HG02623 (cell line): ENCODE results near the gene PCBP3.
"Not testable (repeated sequence)": the region's sequence is repeated elsewhere in the genome, so short reads cannot be mapped to it uniquely, and the experiment has no call there.

Source experiments
- ATAC-seq: cut with Tn5 transposase; IDR thresholded peaks from one replicate; pipeline ENCODE4 v1.9.1; 2021; ENCODE audit warnings: moderate library complexity; ENCODE audit not compliant: unreplicated experiment

The PCBP3 gene

GRCh38 chr21:45974073-45975019, 330.8 kb downstream of the PCBP3 start:
- no peak for ATAC-seq

- ATAC-seq = no peak
Observed at GRCh38 chr21:45975020-45975666, 331.6 kb downstream of the PCBP3 start.

GRCh38 chr21:45975667-45976409, 332.3 kb downstream of the PCBP3 start:
- ATAC-seq = not testable (repeated sequence)

GRCh38 chr21:45976701-45977311, 333.3 kb downstream of the PCBP3 start:
- no peak for ATAC-seq

GRCh38 chr21:45977396-45977795, 333.9 kb downstream of the PCBP3 start:
- ATAC-seq = no peak

DNA sequence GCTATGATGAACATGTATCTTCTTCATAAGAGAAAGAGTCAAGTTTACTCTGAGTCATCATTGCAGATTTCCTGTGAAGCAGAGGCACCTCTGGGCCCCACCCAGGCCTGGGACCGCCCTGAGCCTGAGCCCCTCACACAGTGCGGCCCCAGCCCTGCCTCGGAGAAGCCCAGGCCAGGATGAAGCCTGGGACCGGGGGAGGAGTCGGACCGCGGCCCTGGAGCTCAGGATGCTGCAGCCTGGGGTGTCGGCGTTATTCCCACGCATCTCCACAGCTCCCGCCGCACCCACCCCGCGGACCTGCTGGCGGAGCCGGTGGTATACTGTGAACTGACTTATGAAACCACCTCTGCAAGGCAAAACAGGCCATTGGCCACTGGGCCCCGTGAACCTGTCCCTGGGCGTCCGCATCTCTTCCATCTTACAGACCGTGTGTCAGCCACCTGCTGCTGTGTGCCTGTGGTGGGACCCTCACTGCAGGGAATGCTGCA, 335.7 kb downstream of the PCBP3 start:
- no peak for ATAC-seq

DNA sequence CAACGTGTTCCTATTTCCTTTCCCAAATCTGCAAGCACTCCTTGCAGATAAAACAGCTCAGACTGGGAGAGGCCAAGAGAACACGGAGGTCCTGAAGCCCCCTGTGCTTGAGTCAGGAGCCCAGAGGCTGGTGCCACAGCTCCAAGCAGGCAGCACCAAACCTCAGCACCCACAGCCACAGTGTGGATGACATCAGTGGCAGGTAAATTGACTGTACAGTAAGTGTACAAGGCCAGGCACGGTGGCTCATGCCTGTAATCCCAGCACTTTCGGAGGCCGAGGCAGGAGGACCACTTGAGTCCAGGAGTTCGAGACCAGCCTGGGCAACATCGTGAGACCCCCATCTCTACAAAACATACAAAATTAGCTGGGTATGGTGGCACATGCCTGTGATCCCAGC, 336.1 kb downstream of the PCBP3 start:
- ATAC-seq = no peak

GRCh38 chr21:45980271-45980670, 336.7 kb downstream of the PCBP3 start:
- ATAC-seq = no peak

- no peak for ATAC-seq
Observed at GRCh38 chr21:45980697-45981096, 337.2 kb downstream of the PCBP3 start.

DNA sequence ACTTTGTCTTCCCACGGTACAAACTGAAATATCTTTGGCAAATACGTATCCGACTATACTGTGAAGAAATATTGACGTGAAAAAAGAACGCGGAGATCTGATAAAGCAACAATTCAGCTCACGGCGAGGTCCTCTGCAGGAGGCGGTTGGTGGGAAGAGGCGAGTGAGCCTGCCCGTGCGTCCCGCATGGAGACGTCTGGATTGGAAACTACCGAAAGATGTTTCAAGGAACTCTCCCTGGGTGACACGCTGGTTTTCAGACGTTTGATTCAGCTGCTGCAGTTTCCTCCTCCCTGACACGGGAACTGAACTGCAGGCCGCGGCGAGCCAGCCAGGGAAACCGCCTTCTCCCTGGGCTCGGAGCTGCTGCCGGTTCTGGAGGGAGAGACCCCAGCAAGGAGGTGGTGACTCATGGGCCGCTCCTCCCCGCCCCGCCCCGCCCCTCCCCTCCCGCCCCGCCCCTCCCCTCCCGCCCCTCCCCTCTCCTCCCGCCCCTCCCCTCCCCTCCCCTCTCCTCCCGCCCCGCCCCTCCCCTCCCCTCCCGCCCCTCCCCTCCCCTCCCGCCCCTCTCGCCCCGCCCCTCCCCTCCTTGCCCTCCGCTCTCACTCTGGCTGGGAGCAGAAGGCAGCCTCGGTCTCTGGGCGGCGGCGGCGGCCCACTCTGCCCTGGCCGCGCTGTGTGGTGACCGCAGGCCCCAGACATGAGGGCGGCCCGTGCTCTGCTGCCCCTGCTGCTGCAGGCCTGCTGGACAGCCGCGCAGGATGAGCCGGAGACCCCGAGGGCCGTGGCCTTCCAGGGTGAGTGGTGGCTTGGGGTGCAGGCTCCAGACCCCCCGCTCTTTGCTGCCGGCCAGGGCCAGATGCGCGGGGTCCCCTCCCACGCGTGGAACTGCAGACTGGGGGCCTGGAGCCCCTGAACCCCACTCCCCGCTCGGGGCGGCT, 337.9 kb downstream of the PCBP3 start, which contains the start of gene COL6A1:
Gene COL6A1, plus strand, starts transcription at position 620 of the 941 bp plus-strand sequence. Its CDS starts 81 bp downstream, at position 701.
- ATAC-seq = no peak

- ATAC-seq = no peak
Observed at GRCh38 chr21:45982092-45982757, 338.7 kb downstream of the PCBP3 start.

DNA sequence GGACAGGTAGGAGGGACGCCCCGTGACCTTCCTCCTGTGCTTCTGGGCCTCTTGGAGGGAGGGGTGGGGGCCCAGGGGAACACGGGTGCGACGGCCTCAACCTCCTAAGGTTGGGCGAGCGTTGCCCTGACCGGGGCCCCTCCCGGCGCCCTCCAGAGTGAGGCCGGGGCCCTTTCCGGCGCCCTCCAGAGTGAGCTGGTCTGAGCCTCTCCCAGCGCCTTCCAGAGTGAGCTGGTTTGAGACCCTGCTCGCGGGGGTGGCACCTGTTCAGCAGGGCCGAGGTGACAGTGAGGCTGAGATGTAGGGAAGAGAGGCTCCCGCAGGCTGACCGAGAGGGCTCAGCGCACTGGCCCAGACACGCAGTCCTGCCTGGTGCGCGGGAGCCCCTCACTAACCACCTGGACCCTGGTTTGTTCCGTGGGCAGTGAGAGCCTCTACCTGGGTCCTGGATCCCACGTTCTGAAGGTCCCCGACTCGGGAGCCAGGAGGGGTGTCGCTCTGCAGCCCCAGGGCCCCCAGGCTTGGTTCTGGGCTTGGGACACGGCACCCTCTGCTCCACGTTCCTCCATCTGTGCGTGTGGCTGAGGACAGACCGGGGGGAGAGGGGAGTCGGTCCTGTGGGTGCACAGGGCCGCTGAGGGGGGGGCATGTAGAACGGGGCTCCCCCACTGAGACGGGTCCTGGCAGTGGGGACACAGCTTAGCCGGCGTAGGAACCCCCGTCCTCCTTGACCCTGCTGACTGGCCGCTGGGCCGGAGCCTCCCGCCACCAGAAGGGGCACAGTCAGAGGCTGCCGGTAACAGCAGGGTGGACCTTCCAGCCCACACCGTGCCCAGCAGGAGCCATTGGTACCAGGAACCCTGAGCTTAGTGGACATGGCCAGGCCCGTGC, 339.5 kb downstream of the PCBP3 start:
- no peak for ATAC-seq

DNA sequence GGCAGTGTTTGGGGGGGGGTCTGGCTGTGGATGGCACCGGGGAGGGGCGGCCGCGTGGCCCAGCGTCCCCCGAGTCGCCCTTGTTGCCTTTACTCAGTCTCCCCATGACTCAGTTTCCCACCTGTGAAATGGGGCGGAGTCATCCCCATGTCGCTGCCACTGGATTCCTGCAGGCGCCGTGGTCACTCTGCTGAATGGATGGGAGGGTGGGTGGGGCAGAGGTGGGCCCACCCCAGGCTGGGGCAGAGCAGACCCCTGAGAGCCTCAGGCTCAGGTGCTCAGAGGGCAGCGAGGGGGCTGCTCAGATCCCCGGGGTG, 340.1 kb downstream of the PCBP3 start:
- no peak for ATAC-seq

GRCh38 chr21:45983981-45984551, 340.5 kb downstream of the PCBP3 start:
- no peak for ATAC-seq

- no peak for ATAC-seq
Observed at GRCh38 chr21:45984584-45985095, 341.1 kb downstream of the PCBP3 start.

- ATAC-seq = no peak
Observed at GRCh38 chr21:45985471-45986315, 342.2 kb downstream of the PCBP3 start.
